ENCODE data around the gene G0S2.

- TF ChIP-seq CTCF (conservative IDR thresholded peaks at IDR 0.05 in 1 of 2, IDR thresholded peaks at IDR 0.05 in 1 of 2; ENCODE audit: extremely low read depth in 1 of 2, insufficient read depth in 1 of 2, low read depth in 1 of 2, low read length in 2 of 2) (no peak), EZH2 (IDR thresholded peaks at IDR 0.05; ENCODE audit: borderline replicate concordance, low read length) (no peak)
Observed at GRCh38 chr1:209653915-209654351, 21.3 kb upstream of the G0S2 start.
